GM18868 (cell line): ENCODE results near the gene FAM171A1.
"Not testable (repeated sequence)": the region's sequence is repeated elsewhere in the genome, so short reads cannot be mapped to it uniquely, and the experiment has no call there.

ENCODE experiments used
- ATAC-seq: cut with Tn5 transposase; IDR thresholded peaks from one replicate; pipeline ENCODE4 v1.9.1; 2021; ENCODE audit warnings: mild to moderate bottlenecking, moderate library complexity; ENCODE audit not compliant: unreplicated experiment

Gene FAM171A1

DNA sequence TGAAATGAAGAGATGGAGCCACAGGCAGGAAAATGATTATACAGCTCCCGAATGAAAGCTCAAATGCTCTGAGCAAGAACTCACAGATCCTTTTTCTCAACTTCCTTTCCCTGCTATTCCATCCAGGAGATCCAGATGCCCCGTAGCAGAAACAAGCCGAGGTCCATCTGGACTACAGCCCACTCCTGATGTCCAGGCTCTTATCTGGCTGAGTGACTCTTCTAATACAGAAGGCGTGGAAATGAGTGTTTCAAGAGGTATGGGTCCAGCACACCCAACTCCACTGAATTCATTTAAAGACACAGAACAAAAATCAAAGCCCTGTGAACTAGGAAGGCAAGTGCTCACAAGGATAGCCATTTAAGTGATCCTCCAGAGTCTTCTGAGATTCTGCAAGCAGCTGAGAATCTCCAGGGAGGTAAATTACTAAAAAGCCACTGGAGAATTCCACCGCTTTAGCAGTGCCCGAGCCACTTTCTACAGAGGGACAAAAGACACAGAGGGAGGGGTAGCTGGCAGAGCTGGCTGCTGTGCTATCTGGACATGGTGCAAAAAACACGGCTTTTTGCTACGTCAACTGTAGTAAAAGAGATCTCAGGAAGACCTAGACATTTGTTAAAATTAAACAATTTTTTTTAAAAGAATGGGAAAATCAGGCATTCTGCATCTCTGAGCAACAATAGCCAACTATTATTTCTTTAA, 24.5 kb downstream of the FAM171A1 start:
- no peak for ATAC-seq

DNA sequence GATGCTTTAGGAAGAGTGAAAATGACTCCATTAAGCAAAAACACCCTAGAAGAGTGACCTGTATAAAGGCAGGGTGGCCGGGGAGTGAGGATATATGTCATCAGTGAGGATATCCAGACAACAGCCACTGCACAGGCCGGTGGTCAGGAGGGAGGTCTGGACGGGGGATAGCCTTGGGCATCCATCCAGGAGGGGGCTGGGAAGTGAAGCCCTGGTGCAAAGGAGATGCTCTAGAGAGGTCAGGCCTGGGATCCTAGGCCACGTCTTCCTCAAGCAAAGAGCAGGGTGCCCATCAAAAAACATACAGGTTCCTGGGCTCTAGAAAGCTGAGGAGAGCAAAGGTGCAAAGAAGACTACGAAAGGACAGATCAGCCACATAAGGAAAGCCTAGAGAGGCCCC, 25.6 kb downstream of the FAM171A1 start:
- ATAC-seq = no peak

DNA sequence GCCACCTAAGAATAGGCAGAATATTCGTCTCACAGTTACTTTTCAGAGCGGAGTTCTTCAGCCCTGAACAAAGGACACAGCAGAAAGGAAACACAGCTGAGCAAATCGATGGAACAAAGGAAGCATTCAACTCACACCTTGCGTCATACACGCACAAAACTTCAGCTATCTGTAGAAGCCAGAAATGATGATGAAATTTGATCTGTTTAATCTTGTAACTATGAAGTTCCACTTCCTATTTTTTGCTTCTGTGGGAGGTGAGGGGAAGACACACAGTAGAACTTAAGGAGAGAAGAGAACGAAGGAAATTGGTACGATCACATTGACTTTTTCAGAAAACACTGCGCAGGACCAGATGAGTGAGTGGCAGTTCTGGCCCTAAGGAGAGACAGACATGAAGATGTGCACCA, 26.2 kb downstream of the FAM171A1 start:
- no peak for ATAC-seq

DNA sequence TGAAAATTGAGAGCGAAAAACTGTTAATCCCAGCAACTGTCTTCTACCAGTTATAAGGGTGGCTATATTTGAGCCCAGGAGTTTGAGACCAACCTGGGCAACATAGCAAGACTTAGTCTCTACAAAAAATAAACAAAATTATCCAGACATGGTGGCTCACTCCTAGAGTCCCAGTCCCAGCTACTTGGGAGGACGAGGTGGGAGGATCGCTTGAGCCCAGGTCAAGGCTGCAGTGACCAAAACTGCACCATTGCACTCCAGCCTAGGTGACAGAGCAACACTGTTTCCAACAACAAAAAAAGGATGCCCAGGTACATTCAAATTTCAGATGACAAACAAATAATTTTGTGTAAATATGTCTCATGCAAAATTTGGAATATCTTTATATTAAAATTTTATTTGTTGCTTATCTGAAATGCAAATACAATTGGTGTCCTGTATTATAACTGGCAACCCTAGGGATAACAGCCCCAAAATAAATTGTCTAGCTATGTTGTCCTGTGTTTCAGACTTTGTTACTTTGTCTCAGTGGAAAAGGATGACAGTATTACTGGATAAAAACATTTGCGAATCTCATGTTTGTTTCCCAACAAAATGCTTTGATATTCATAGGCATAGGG, 26.7 kb downstream of the FAM171A1 start:
- ATAC-seq = no peak

DNA sequence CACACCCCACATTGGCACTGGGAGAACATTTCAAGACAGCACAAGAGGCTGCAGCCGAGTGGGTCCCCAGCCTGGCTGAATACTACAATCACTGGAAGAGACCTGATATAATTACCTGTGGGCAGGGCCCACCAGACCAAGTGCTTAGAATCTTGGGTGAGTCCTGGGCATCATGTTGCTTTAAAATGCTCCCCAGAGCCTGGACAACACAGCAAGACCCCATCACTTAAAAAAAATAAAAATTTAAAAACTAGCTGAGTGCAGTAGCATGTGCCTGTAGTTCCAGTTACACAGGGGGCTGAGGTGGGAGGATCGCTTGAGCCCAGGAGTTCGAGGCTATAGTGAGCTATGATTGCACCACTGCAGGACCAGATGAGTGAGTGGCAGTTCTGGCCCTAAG, 28.1 kb downstream of the FAM171A1 start:
- no peak for ATAC-seq

DNA sequence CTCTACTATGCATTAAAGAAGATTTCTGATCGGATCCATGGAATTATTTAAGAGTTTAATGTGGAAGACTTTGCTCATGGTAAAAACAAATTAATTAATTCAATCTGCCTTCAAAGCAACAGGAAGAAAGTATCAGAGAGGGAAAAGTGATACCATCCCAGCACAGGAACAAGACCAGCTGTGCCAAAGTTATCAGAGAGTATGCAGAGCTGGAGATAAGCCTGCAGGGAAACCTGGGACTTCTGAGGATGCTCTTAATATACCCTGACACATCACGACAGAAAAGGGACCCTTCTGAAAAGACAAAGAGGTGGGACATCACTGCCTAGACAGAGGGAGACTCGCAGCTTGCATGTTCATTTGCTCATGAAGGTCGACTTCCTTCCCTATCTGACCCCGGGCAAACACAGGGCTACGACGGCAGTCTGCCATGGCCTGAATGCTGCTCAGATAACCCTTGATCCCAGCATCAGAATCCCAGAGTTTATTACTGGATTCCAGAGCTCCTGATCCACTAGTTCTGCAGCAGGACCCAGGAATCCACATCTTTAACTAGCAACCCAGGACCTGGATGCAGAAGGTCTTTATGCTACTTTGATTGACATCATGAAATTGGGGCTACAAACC, 29.5 kb downstream of the FAM171A1 start:
- ATAC-seq = no peak

DNA sequence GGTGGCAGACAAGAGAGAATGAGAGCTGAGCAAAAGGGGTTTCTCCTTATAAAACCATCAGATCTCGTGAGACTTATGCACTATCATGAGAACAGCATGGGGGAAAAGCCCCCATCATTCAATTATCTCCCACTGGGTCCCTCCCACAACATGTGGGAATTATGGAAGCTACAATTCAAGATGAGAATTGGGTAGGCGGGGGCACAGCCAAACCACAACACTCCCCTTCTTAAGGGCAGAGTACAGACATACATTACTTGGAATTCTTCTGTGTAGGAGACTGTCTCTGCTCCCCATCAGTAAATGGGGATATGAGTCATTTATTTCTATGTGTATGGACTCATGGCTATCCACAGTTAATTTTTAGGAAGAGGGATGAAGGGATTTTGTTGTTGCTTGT, 31.2 kb downstream of the FAM171A1 start:
- no peak for ATAC-seq

DNA sequence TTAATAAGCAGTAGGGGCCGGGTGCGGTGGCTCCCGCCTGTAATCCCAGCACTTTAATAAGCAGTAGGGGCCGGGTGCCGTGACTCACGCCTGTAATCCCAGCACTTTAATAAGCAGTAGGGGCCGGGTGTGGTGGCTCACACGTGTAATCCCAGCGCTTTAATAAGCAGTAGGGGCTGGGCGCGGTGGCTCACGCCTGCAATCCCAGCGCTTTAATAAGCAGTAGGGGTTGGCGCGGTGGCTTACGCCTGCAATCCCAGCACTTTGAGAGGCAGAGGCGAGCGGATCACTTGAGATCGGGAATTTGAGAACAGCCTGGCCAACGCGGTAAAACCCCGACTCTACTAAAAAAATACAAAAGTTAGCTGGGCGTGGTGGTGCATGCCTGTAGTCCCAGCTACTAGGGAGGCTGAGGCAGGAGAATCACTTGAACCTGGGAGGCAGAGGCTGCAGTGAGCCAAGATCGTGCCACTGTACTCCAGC, 33.6 kb downstream of the FAM171A1 start:
- not testable (repeated sequence) for ATAC-seq

DNA sequence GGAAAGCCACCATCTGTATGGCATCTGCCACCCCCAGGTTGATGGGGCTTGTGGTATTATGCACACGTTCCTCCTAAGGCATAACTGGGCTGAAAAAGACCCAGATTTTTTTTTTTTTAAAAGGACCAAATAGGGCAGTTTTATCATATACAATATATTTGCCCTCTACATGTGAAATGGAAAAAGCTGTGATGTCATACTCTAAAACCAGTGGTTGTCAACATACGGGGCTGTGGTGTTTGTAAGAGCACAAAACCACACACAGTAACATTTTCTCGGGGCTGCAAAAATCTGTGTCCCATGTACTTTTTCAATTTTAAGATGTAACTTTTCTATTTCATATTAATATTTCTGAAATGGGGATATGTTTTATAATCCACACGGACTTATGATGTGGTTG, 34.9 kb downstream of the FAM171A1 start:
- ATAC-seq = peak; percentile 41

DNA sequence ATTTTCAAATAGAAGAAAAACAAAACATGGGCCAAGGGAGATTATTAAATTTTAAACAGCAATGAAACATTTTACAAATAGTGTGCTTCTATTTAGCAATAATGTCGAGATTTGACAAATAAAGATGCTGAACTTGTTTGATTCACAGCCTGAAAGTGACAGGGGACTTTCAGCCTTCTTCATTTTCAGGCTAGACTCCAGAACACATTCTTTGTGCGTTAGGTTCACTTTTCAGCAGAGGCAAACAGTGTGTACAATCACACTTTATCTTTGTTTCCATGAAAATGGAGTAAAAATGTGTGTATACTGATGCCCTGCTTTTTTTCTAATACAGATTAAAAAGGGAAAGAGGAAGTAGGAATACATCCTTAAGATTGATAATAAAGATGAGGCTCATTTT, 35.6 kb downstream of the FAM171A1 start:
- no peak for ATAC-seq

DNA sequence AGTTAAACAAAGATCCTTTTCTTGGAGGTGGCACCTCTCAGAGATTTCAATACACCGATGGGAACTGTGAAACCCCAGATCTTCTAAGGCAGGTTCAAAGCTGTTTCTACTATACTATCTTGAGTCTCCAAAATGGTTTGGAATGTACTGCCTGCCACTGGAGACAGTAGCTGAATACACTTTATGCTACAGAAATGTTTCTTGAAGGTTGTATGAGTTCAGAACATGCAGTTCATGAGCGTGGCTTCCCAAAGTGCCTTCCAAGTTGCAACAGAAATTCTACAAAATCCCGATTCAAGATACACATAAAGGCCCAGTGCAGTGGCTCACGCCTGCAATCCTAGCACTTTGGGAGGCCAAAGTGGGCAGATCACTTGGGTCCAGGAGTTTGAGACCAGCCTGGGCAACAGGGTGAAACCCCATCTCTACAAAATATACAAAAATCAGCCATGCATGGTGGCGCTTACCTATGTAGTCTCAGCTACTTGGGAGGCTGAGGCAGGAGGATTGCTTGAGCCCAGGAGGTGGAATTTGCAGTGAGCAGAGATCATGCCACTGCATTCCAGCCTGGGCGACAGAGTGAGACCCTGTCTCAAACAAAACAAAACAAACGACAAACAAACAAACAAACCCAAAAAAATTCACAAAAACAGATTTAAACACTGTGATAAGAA, 36.3 kb downstream of the FAM171A1 start:
- ATAC-seq = no peak

DNA sequence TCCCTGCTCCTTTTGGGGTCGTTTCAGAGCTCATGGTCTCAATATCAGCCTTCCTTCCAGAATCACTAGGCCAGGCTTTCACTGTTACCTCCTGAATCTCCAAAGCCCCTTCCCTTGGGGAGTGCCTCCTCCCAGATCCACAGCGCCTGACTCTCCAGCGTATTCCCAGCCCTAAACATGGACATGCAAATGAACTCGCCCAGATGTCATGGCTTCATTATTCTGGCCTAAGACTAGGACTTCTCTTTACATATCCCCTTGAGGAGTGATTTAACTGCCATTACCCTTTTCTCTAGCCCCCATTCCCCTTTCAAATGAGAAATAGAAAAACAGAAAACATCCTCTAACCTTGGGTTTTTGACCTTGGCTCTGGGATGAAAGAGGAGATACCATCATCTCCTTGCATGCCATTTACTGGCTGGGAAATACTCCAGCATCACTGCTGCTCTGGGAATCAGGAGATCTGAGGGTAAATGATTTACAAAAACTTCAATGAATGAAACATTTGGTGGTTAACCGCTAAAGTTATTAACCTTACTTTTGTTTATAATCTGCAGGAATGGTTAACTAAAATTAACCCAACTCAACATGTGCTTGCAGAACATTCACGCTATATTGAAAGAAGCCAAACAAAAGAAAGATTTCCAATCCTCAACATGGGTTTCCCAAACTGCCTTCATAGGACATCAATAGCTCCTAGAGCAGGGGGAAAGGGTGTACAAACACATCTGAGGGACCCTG, 37.0 kb downstream of the FAM171A1 start:
- ATAC-seq = no peak

DNA sequence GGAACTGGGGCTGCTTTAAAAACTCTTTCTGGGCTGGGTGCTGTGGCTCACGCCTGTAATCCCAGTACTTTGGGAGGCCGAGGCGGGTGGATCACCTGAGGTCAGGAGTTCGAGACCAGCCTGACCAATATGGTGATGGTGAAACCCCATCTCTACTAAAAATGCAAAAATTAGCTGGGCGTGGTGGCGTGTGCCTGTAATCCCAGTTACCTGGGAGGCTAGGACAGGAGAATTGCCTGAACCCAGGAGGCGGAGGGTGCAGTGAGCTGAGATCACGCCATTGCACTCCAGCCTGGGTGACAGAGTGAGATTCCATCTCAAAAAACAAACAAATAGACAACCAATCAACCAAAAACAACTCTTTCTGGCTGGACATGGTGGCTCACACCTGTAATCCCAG, 37.9 kb downstream of the FAM171A1 start:
- not testable (repeated sequence) for ATAC-seq

DNA sequence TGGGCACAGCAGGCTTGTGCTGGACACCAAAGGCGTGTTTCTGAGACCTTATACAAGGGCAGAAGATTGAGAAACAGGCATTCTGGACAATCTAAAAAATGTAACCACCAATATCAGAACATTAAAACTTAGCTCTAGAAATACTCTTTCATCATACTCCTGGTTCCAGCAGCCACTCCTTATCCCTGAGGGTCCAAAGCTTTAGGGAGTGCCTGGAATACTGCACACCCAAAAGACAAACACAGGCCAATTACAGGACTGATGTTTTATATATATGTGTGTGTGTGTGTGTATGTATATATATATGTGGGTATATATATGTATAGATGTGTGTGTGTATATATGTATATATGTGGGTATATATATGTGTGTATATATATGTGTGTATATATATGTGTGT, 39.6 kb downstream of the FAM171A1 start:
- ATAC-seq = no peak

DNA sequence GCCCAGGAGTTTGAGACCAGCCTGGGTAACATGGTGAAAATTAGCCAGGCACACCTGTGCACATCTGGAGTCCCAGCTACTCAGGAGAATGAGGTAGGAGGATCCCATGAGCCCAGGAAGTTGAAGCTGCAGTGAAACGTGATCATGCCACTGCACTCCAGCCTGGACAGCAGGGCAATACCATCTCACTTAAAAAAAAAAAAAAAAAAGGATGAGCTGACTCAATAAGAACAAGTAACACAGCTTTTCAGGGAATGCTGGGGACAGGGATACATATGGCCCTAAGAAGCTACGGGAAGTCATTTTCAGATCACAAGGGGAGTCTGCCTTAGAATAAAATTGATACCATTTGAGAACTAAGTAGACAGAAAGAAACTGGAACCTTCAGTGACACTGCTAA, 41.7 kb downstream of the FAM171A1 start:
- no peak for ATAC-seq

DNA sequence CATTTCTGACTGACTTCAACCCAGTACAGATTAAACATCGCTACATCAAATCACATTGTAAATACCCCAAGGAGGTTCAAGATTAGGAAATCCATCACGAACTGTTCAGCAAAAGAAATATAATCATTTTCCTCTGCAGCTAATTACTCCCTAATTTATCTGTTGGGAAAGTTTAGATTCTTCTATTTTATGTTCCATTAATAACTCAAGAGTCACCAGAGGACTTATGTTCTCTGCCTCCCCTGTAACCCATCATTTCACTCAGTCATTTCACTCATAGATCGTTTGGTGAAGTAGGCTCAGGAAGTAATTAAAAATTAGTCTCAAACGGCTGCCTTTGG, 45.2 kb downstream of the FAM171A1 start:
- ATAC-seq = no peak

DNA sequence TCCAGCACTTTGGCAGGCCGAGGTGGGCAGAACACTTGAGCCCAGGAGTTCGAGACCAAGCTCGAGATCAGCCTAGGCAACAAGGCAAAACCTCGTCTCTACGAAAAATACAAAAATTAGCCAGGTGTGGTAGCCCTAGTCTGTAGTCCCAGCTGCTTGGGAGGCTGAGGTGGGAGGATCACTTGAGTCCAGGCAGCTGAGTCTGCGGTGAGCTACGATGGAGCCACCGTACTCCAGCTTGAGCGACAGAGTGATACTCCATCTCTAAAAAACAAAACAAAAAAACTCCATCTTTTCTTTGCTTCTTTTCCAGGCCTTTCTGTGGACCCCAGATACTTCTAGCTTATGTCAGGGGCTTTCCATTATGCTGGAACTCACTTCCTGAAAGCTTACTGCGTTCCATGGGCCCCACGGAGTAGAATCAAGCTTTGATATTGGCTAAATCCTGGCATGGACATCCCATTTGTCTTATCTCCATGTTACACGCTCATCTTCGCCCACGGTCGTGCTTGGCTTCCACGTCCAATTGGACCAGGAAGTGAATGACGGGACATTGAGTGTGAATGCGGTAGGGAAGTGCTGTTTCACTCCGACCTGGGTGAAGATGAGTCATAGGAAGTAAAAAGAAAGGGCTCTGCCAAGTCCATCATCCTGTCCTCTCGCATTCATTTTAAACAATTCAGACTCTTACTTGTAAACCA, 45.7 kb downstream of the FAM171A1 start:
- no peak for ATAC-seq

DNA sequence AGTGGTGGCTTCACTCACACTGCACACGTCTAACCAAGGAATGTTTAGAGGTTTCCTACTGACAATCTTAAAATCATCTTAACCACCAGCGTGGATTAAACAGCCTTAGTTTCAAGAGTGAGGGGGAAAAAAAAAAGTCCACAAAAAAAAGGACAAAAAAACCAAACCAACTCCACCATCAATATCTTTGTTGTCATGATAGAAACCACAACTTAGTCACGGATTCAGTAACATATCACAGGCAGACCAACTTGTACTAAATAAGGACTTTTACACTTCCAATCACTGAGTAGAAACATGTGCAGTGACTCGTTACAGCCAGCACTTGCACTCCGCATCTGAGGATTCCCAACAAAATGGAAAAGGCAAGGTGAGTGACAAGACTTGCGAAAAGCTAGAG, 46.5 kb downstream of the FAM171A1 start:
- no peak for ATAC-seq

DNA sequence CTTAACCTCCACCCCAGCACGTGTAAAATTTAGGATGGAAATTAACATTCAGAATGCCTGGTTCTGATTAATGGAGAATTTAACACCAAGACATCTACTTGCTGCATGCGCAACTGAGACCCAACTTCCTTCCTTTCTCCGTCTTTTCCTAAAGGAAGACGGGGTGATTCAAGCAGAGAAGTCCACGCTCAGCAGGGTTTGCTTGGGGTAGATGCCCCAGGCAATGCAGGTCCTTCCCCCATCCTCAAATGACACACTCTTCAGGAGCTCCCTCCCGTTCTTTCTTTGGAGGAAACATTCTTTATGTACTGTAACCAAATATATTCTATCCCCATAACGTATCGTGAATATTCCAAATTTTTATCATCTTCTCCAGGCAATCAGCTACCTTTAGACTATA, 47.0 kb downstream of the FAM171A1 start:
- no peak for ATAC-seq

DNA sequence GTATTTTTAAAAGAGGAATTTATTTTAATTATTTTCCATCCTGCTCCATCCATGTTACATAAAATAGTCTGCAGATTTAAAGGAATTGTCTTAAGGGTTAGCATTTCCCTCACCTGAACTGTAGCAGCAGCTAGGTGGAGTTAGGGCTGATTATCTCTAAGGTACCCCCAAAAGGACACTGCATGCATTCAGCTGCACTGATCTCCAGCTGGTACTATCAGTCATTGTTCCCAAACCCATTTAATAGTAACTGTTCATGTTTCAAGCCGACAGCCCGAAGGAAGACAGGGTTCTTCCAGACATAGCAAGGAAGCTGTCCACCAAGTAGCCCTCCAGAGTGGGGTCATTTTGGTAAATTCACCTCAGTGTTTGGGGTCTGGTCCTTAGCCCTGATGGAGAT, 48.7 kb downstream of the FAM171A1 start:
- ATAC-seq = no peak
